H1 (cell line): ENCODE data around the gene MMP15. TPM values are rescaled to one million over a fixed set of nuclear protein-coding genes. Genes with fewer than 3 reads are reported as not detected.

Experiments used
- CTCF ChIA-PET: fragments of 300-600 bp; sonication (Branson Sonifier 250); formaldehyde crosslinking; loops from one replicate; lab custom pipeline; 2021; ENCODE audit not compliant: partially characterized antibody; lab: Charles Lee
- POLR2A ChIA-PET: fragments of 300-600 bp; sonication (Branson Sonifier 250); formaldehyde crosslinking; loops from one replicate; lab custom pipeline; 2021; ENCODE audit warnings: inconsistent platforms; ENCODE audit not compliant: partially characterized antibody; lab: Charles Lee
- DNase-seq, 2 experiments: peaks; one replicate each; pipeline versions ENCODE4 v3.0.0 to v3.0.0-alpha.2; 2010 to 2022; ENCODE audit warnings: low spot score in 2 of 2, low read depth in 1 of 2, mixed read lengths in 1 of 2
- FAIRE-seq: peaks from 2 replicates; lab custom pipeline; 2011; peaks lifted over from hg19 to GRCh38; lab: Jason Lieb, UNC
- H2AFZ ChIP-seq: 2 replicates; pipeline ENCODE4 v1.8.1; 2012; ENCODE audit warnings: low read length, inconsistent platforms
- H2AK5ac ChIP-seq: 2 replicates; pipeline ENCODE4 v1.6.1; 2013; ENCODE audit warnings: low read depth, low read length
- H2BK120ac ChIP-seq: replicated peaks from 2 replicates; pipeline ENCODE3; 2013; ENCODE audit warnings: low read depth, low read length, inconsistent platforms
- H2BK12ac ChIP-seq: 2 replicates; pipeline ENCODE4 v1.6.1; 2013; ENCODE audit warnings: low read depth, low read length
- H2BK15ac ChIP-seq: 2 replicates; pipeline ENCODE4 v1.6.1; 2013; ENCODE audit warnings: low read length
- H2BK20ac ChIP-seq: 2 replicates; pipeline ENCODE4 v1.6.1; 2013; ENCODE audit warnings: low read length
- H2BK5ac ChIP-seq: 2 replicates; pipeline ENCODE4 v1.6.1; 2013; ENCODE audit warnings: low read depth, low read length
- H3K14ac ChIP-seq: 2 replicates; pipeline ENCODE4 v1.6.1; 2013; ENCODE audit warnings: inconsistent platforms; ENCODE audit not compliant: insufficient read length
- H3K18ac ChIP-seq: 2 replicates; pipeline ENCODE4 v1.6.1; 2013; ENCODE audit warnings: low read length; ENCODE audit errors: extremely low read depth
- H3K23ac ChIP-seq: 2 replicates; pipeline ENCODE4 v1.6.1; 2013; ENCODE audit warnings: inconsistent platforms; ENCODE audit not compliant: insufficient read length
- H3K23me2 ChIP-seq: 2 replicates; pipeline ENCODE4 v1.6.1; 2013; ENCODE audit warnings: low read depth, low read length
- H3K27ac ChIP-seq: 2 replicates; pipeline ENCODE4 v1.6.1; 2011; ENCODE audit warnings: low read depth, low read length, inconsistent platforms
- H3K27me3 ChIP-seq, 4 experiments: replicated peaks in 1 of 4; 1 replicate in 1 of 4; 2 replicates in 3 of 4; pipeline versions ENCODE4 v1.6.1 to v1.8.1; 2011 to 2013; ENCODE audit warnings: low read length in 3 of 4, mild to moderate bottlenecking in 3 of 4, inconsistent platforms in 2 of 4, mixed read lengths in 2 of 4, moderate library complexity in 1 of 4; ENCODE audit not compliant: control insufficient read depth in 3 of 4, insufficient read depth in 3 of 4; ENCODE audit errors: extremely low read depth in 1 of 4
- H3K36me3 ChIP-seq, 4 experiments: 2 replicates each; pipeline versions ENCODE4 v1.6.1 to v1.8.1; 2011 to 2013; ENCODE audit warnings: mild to moderate bottlenecking in 4 of 4, low read length in 3 of 4, moderate library complexity in 2 of 4, control low read depth in 1 of 4, inconsistent platforms in 1 of 4; ENCODE audit not compliant: insufficient read depth in 4 of 4, control insufficient read depth in 2 of 4
- H3K4ac ChIP-seq: replicated peaks from 2 replicates; pipeline ENCODE3; 2013; ENCODE audit warnings: low read length, low read depth, mixed read lengths, inconsistent platforms; ENCODE audit not compliant: insufficient read length
- H3K4me1 ChIP-seq, 4 experiments: replicated peaks in 1 of 4; 1 replicate in 1 of 4; 2 replicates in 3 of 4; pipeline versions ENCODE4 v1.6.1 to v1.8.1; 2011 to 2013; ENCODE audit warnings: low read length in 3 of 4, inconsistent platforms in 2 of 4, mixed read lengths in 1 of 4; ENCODE audit not compliant: insufficient read depth in 4 of 4, control insufficient read depth in 3 of 4
- H3K4me2 ChIP-seq, 2 experiments: 2 replicates each; pipeline versions ENCODE4 v1.6.1 to v1.8.1; 2011 to 2013; ENCODE audit warnings: low read depth in 2 of 2, low read length in 2 of 2, control low read depth in 1 of 2, inconsistent platforms in 1 of 2, mild to moderate bottlenecking in 1 of 2; ENCODE audit not compliant: insufficient read depth in 1 of 2
- H3K4me3 ChIP-seq, 4 experiments: fragments of 200-600, 300-600 bp in 1 of 4; sonication (generic), shearing (Covaris generic), sonication (Bioruptor Twin) in 1 of 4; 2 replicates each; pipeline versions ENCODE4 v1.5.1 to v1.8.1; 2011 to 2016; ENCODE audit warnings: low read length in 4 of 4, low read depth in 3 of 4, control low read depth in 2 of 4, inconsistent platforms in 2 of 4, mild to moderate bottlenecking in 2 of 4, mixed read lengths in 1 of 4, moderate library complexity in 1 of 4; ENCODE audit not compliant: insufficient read depth in 2 of 4; ENCODE audit errors: extremely low read depth in 1 of 4
- H3K56ac ChIP-seq: replicated peaks from 2 replicates; pipeline ENCODE3; 2013; ENCODE audit warnings: low read depth, mild to moderate bottlenecking, mixed read lengths, low read length, inconsistent platforms; ENCODE audit not compliant: insufficient read length
- H3K79me1 ChIP-seq: 2 replicates; pipeline ENCODE4 v1.6.1; 2013; ENCODE audit warnings: low read depth, low read length, control low read depth
- H3K79me2 ChIP-seq, 2 experiments: 2 replicates each; pipeline versions ENCODE4 v1.6.1 to v1.8.1; 2012 to 2013; ENCODE audit warnings: low read length in 2 of 2, mild to moderate bottlenecking in 2 of 2, inconsistent platforms in 1 of 2; ENCODE audit not compliant: insufficient read depth in 2 of 2, control insufficient read depth in 1 of 2
- H3K9ac ChIP-seq, 4 experiments: replicated peaks in 1 of 4; 1 replicate in 1 of 4; 2 replicates in 3 of 4; pipeline versions ENCODE4 v1.6.1 to v1.8.1; 2011 to 2013; ENCODE audit warnings: low read depth in 3 of 4, low read length in 3 of 4, control low read depth in 2 of 4, mild to moderate bottlenecking in 2 of 4, moderate library complexity in 2 of 4, inconsistent platforms in 1 of 4; ENCODE audit errors: extremely low read depth in 1 of 4
- H3K9me3 ChIP-seq, 2 experiments: 2 replicates each; pipeline versions ENCODE4 v1.6.1 to v1.8.1; 2012 to 2013; ENCODE audit warnings: mild to moderate bottlenecking in 2 of 2, moderate library complexity in 2 of 2, control low read depth in 1 of 2, inconsistent platforms in 1 of 2, low read depth in 1 of 2, low read length in 1 of 2, mixed read lengths in 1 of 2; ENCODE audit not compliant: insufficient read depth in 2 of 2
- H4K20me1 ChIP-seq, 2 experiments: replicated peaks in 1 of 2; 2 replicates each; pipeline versions ENCODE3 to v1.8.1; 2011 to 2013; ENCODE audit warnings: inconsistent platforms in 2 of 2, low read length in 2 of 2, mild to moderate bottlenecking in 1 of 2; ENCODE audit not compliant: insufficient read depth in 2 of 2, control insufficient read depth in 1 of 2
- H4K5ac ChIP-seq: 2 replicates; pipeline ENCODE4 v1.6.1; 2013; ENCODE audit warnings: low read length, low read depth, mixed read lengths, inconsistent platforms; ENCODE audit not compliant: insufficient read length
- H4K8ac ChIP-seq: 2 replicates; pipeline ENCODE4 v1.8.0; 2013; ENCODE audit warnings: mild to moderate bottlenecking, moderate library complexity, low read length, inconsistent platforms; ENCODE audit not compliant: insufficient read depth; ENCODE audit errors: extremely low read depth
- H4K91ac ChIP-seq: replicated peaks from 2 replicates; pipeline ENCODE3; 2013; ENCODE audit warnings: low read length, mixed read lengths, inconsistent platforms; ENCODE audit not compliant: insufficient read length
- FOSL1 ChIP-seq: IDR thresholded peaks from 2 replicates; pipeline ENCODE4 v1.6.1; 2011; ENCODE audit warnings: mild to moderate bottlenecking, low read depth, low read length, moderate library complexity; ENCODE audit not compliant: insufficient read depth
- JUN ChIP-seq: IDR thresholded peaks from 2 replicates; pipeline ENCODE4 v1.6.1; 2011; ENCODE audit warnings: low read depth, mild to moderate bottlenecking, improper control_type of control experiment, low read length
- RNF2 ChIP-seq: fragments of 200-900, 300-1000 bp; sonication (generic); IDR thresholded peaks from 2 replicates; pipeline ENCODE4 v1.7.1; 2016; ENCODE audit warnings: borderline replicate concordance, low read depth, mild to moderate bottlenecking, antibody characterized with exemption, low read length; ENCODE audit not compliant: poor library complexity, severe bottlenecking; ENCODE audit errors: missing control alignments
- SP4 ChIP-seq: IDR thresholded peaks from 2 replicates; pipeline ENCODE4 v1.6.1; 2012; ENCODE audit warnings: low read length, inconsistent platforms
- TCF12 ChIP-seq: IDR thresholded peaks from 2 replicates; pipeline ENCODE4 v1.6.1; 2011; ENCODE audit warnings: low read depth, mild to moderate bottlenecking, low read length
- WGBS, 2 experiments: shearing (Covaris generic) in 1 of 2; methylation state at CpG; one replicate each; pipeline versions ENCODE4 v1.1.6 to v1.1.7; 2013 to 2015; ENCODE audit warnings: low lambda C conversion rate in 2 of 2, mixed read lengths in 2 of 2, inconsistent platforms in 1 of 2, low coverage in 1 of 2, missing lambda C conversion rate in 1 of 2; ENCODE audit not compliant: insufficient replicate concordance in 2 of 2, insufficient coverage in 1 of 2, insufficient read length in 1 of 2; ENCODE audit errors: extremely low coverage in 1 of 2, missing lambda C conversion rate in 1 of 2; 5-methylcytosine and 5-hydroxymethylcytosine counted together
- polyA plus RNA-seq, 7 experiments: library from polyadenylated mRNA; depleted of rRNA in 3 of 7; stranded (reverse) in 5 of 7; unstranded in 2 of 7; fragments of >200 nt in 5 of 7; fragments of 200-250 nt in 2 of 7; gene quantifications; 1 replicate in 5 of 7; 2 replicates in 1 of 7; 4 replicates in 1 of 7; pipeline versions ENCODE4 v1.2.1 to v1.2.3, GENCODE V29; 2011 to 2013; ENCODE audit warnings: missing spikeins in 2 of 7, mixed read lengths in 2 of 7
- total RNA-seq: library from RNA; stranded (reverse); fragmentation: NEBNext Ultra II Directional; extraction: Animal tissue kit (Norgen Biotek cat#: 25700); gene quantifications from 2 replicates; pipeline ENCODE4 v1.2.1, GENCODE V29; 2021

The MMP15 gene
- total and polyA plus RNA-seq, 2 of the 8 experiments (the other 6 are each of a cell fraction or from before 2014, with no cell fraction given): 38.5 to 42.2 TPM

GRCh38 chr16:58070585-58070984, 45.0 kb downstream of the MMP15 start:
- Histone ChIP-seq H2BK20ac (no peak overlapping the region), H4K8ac (no peak overlapping the region), H2BK5ac (no peak overlapping the region), H3K27ac (no peak overlapping the region), H2BK15ac (no peak overlapping the region), H3K36me3 (no peaks in the 10 kb centered on the region), H3K4ac (no peak overlapping the region), H3K27me3 (no peaks in the 10 kb centered on the region), H3K79me2 (no peaks in the 10 kb centered on the region), H3K18ac (no peak overlapping the region), H3K23ac (no peak overlapping the region), H4K20me1 (no peaks in the 10 kb centered on the region), H3K14ac (no peak overlapping the region), H3K4me3 (no peak overlapping the region), H3K4me2 (no peak overlapping the region), H2BK120ac (no peak overlapping the region), H3K79me1 (no peaks in the 10 kb centered on the region), H4K91ac (no peak overlapping the region), H3K23me2 (no peaks in the 10 kb centered on the region; the same call in 1 of the 2 replicates), H4K5ac (no peak overlapping the region), H3K56ac (no peak overlapping the region), H2AK5ac (no peak overlapping the region), H3K9ac (no peak overlapping the region), H3K9me3 (no peaks in the 10 kb centered on the region), H2AFZ (no peak overlapping the region), H3K4me1 (no peaks in the 10 kb centered on the region), H2BK12ac (no peak overlapping the region)
- DNase-seq (no peak), FAIRE-seq (no peak)
- CTCF ChIA-PET: interaction anchor here (0.8 to 1.3 kb wide), 3 partner anchors 7 to 26 kb away, joined by 3 to 4 read pairs (median 3); no protein-coding TSS in a partner anchor
- WGBS, 2 experiments: 94% methylated on average over 2 of the region's 4 CpGs; no CpG with 5 or more reads in 1 of the 2 experiments
- POLR2A ChIA-PET: no interaction called here
- TF ChIP-seq FOSL1 (no peak), RNF2 (no peak), JUN (no peak), SP4 (no peak), TCF12 (no peak)
